ENCODE data around the gene HSD17B7.

DNA sequence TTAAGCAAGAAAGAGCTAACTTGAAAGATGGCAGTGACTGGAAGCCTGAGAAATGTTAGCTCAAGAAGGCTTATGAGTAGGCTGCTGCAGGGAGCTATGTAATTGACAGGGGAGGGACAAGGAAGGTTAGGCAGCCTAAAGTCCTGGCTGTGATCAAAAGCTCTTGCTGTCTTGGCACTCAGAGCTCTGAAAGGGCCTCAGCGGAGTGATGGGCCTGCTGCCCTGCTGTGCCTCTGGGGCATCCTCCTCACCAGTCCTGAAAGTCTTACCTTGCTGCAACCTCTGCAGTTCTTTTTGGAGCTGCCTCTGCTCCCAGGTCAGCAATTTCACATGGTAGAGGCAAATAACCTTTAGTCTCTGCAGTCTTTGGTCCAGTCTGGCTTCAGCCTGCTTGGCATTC lies 68.7 kb downstream of the HSD17B7 start:
- TF ChIP-seq, protein P1, sequence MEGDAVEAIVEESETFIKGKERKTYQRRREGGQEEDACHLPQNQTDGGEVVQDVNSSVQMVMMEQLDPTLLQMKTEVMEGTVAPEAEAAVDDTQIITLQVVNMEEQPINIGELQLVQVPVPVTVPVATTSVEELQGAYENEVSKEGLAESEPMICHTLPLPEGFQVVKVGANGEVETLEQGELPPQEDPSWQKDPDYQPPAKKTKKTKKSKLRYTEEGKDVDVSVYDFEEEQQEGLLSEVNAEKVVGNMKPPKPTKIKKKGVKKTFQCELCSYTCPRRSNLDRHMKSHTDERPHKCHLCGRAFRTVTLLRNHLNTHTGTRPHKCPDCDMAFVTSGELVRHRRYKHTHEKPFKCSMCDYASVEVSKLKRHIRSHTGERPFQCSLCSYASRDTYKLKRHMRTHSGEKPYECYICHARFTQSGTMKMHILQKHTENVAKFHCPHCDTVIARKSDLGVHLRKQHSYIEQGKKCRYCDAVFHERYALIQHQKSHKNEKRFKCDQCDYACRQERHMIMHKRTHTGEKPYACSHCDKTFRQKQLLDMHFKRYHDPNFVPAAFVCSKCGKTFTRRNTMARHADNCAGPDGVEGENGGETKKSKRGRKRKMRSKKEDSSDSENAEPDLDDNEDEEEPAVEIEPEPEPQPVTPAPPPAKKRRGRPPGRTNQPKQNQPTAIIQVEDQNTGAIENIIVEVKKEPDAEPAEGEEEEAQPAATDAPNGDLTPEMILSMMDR (IDR thresholded peaks at IDR 0.05): no peak
- TF ChIP-seq POLR2AphosphoS5 (IDR thresholded peaks at IDR 0.05; ENCODE audit: insufficient read depth in 1 of 2, low read depth in 1 of 2): no peak

Measured in vagina (tissue), 2 donors.